ENCODE results near the gene TMEM131.

Gene TMEM131

GRCh38 chr2:97996679-97997078 is 931 bp upstream of the TMEM131 start:
- FAIRE-seq (no peak), DNase-seq (ENCODE audit: insufficient read length, low spot score) (no peak)
- TF ChIP-seq, protein P1, sequence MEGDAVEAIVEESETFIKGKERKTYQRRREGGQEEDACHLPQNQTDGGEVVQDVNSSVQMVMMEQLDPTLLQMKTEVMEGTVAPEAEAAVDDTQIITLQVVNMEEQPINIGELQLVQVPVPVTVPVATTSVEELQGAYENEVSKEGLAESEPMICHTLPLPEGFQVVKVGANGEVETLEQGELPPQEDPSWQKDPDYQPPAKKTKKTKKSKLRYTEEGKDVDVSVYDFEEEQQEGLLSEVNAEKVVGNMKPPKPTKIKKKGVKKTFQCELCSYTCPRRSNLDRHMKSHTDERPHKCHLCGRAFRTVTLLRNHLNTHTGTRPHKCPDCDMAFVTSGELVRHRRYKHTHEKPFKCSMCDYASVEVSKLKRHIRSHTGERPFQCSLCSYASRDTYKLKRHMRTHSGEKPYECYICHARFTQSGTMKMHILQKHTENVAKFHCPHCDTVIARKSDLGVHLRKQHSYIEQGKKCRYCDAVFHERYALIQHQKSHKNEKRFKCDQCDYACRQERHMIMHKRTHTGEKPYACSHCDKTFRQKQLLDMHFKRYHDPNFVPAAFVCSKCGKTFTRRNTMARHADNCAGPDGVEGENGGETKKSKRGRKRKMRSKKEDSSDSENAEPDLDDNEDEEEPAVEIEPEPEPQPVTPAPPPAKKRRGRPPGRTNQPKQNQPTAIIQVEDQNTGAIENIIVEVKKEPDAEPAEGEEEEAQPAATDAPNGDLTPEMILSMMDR (IDR thresholded peaks at IDR 0.05; ENCODE audit: insufficient read depth, missing control alignments): no peak

GRCh38 chr2:97995026-97995733 is 568 bp downstream of the TMEM131 start:
- TF ChIP-seq, protein P1 (IDR thresholded peaks at IDR 0.05; ENCODE audit: insufficient read depth, missing control alignments): no peak
- DNase-seq (ENCODE audit: insufficient read length, low spot score) (no peak), FAIRE-seq (no peak)

- no peak for FAIRE-seq
- TF ChIP-seq, protein P1 (IDR thresholded peaks at IDR 0.05; ENCODE audit: insufficient read depth, missing control alignments): no peak
- DNase-seq (ENCODE audit: insufficient read length, low spot score): no peak
These were observed 1.3 kb downstream of the TMEM131 start for GRCh38 chr2:97994476-97994875.

DNA sequence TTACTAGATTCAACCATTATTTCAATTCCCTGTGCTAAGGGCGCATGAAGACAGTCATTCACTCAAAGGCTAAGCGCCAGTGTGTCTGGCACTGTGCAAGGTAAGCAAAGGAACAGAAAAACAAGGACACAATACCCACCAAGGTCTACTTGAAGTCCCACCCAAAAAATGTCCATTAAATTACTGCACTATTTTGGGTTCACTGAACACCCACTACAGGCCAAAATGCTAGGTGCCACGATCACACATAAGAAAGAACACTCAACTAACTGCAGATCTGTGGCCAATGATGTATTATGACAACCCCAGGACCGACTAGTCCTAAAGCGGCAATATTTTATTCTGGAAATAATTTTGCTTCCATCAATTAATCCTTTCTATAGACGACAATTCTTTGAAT is 1.8 kb downstream of the TMEM131 start:
- TF ChIP-seq, protein P1 (IDR thresholded peaks at IDR 0.05; ENCODE audit: insufficient read depth, missing control alignments): no peak
- no peak for FAIRE-seq
- no peak for DNase-seq (ENCODE audit: insufficient read length, low spot score)

- no peak for DNase-seq (ENCODE audit: insufficient read length, low spot score)
- TF ChIP-seq, protein P1 (IDR thresholded peaks at IDR 0.05; ENCODE audit: insufficient read depth, missing control alignments): no peak
- FAIRE-seq: no peak
These were observed 2.6 kb downstream of the TMEM131 start for GRCh38 chr2:97992836-97993825.

DNA sequence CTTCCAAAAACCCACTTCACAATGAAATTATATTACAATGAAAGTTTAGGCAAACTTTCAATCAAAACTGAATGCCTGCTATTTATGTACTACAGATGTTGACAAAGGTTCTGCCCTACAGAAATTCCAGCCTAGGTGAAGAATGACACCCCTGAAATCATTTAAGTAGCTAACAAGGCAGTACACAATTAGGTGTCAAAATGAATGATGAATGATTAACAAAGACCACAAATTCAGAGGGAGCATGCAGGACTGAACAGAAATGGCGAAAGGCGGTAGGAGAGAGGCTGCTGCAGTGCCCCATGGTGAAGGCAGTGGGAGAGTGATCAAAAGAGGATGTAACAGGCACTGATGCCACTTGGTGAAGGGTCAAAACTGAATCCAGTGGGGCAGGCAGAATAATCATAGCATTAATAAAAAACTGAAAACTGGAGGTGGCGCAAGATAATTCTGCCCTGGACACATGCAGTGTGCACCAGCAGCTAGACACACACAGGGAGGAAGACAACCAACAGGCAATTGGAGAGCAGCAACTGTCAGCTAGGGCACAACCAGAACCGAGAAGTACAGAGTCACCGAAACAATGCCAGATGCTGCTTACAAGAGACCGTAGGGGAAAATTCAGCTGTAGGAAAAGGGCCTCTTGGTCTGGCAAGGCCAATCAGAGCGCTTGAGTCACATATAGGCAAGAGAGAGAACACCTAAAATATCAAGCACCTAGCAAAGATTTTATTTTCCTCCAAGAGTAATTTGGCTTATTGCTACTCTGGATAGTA is 4.5 kb downstream of the TMEM131 start:
- FAIRE-seq (no peak), DNase-seq (ENCODE audit: insufficient read length, low spot score) (no peak)
- TF ChIP-seq, protein P1 (IDR thresholded peaks at IDR 0.05; ENCODE audit: insufficient read depth, missing control alignments): no peak

All from D721Med (cell line).